Testis (tissue), 3 donors: ENCODE results near the gene NELL1. TPM values are rescaled to one million over a fixed set of nuclear protein-coding genes. Genes with fewer than 3 reads are reported as not detected.

Experiments
- DNase-seq: peaks from one replicate; pipeline ENCODE4 v3.0.0-alpha.2; 2019
- H3K27ac ChIP-seq, 2 donors: fragments of 200-600 bp; sonication (generic); one replicate each; pipeline ENCODE4 v1.5.1; 2019
- H3K27me3 ChIP-seq: fragments of 200-600 bp; sonication (generic); one replicate; pipeline ENCODE4 v1.5.1; 2019
- H3K36me3 ChIP-seq: fragments of 200-600 bp; sonication (generic); one replicate; pipeline ENCODE4 v1.5.1; 2017; ENCODE audit warnings: low read depth; ENCODE audit errors: missing control alignments
- H3K4me1 ChIP-seq: fragments of 200-600 bp; sonication (generic); one replicate; pipeline ENCODE4 v1.5.1; 2019
- H3K4me3 ChIP-seq, 2 donors: fragments of 200-600 bp; sonication (generic); one replicate each; pipeline ENCODE4 v1.5.1; 2017 to 2019
- H3K9me3 ChIP-seq: fragments of 200-600 bp; sonication (generic); one replicate; pipeline ENCODE4 v1.5.1; 2017
- POLR2A ChIP-seq: fragments of 450-650 bp; IDR thresholded peaks from one replicate; pipeline ENCODE4 v1.6.1; 2017; ENCODE audit warnings: antibody characterized with exemption, mild to moderate bottlenecking, moderate library complexity
- whole genome bisulfite sequencing, 2 donors: methylation state at CpG; one replicate each; pipeline ENCODE4 v1.1.5; 2018; 5-methylcytosine and 5-hydroxymethylcytosine counted together
- intact Hi-C: fragments of 100-400 bp; cut with DNase I; formaldehyde crosslinking; loops from one replicate; pipeline ENCODE4 v1.15.1; 2023; ENCODE audit warnings: low total_unique reads
- polyA plus RNA-seq: library from polyadenylated mRNA; stranded (reverse); fragments of 350-450 nt; fragmentation: Illumina TruSeq; extraction: RNeasy Lipid Tissue Mini Kit (QIAGEN cat#74804); gene quantifications from one replicate; pipeline ENCODE4 v1.2.3, GENCODE V29; 2014; ENCODE audit warnings: low read depth, low replicate concordance; ENCODE audit not compliant: insufficient read depth
- total RNA-seq, 2 donors: library from RNA; depleted of rRNA; stranded (reverse); fragments of >200 nt; gene quantifications; one replicate each; pipeline ENCODE4 v1.2.3, GENCODE V29; 2016
- TF ChIP-seq, protein P1 (sequence below), 3 experiments: fragments of 450-650 bp in 2 of 3; fragments of 200-600 bp in 1 of 3; sonication (generic) in 1 of 3; IDR thresholded peaks; one replicate each; pipeline ENCODE4 v1.5.1; 2016 to 2019; ENCODE audit warnings: antibody characterized with exemption in 3 of 3, mild to moderate bottlenecking in 2 of 3, moderate library complexity in 1 of 3

The NELL1 gene
- total and polyA plus RNA-seq, 3 donors from 2014 or later = 4.9 to 8.9 (median 7.0) TPM

DNA sequence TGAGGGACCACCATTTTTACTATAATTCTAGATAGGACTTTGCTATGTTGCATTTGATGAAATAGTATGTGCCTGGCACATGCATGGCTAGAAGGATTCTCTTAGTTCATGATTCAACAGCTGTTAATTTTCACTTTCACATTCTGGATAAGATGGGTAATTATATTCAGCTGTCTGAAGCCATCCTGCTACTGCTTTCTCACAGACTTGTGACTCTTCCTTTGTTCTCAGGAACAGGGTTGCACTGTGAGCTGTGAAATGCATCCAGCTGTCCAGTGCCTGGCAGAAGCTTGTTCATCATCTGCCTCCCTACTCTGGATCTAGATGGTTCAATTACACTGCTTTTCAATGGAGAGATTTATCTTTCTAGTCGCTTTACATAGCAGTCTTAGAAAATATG is 913.4 kb downstream of the NELL1 start:
- no peak for TF ChIP-seq POLR2A
- TF ChIP-seq, protein P1, sequence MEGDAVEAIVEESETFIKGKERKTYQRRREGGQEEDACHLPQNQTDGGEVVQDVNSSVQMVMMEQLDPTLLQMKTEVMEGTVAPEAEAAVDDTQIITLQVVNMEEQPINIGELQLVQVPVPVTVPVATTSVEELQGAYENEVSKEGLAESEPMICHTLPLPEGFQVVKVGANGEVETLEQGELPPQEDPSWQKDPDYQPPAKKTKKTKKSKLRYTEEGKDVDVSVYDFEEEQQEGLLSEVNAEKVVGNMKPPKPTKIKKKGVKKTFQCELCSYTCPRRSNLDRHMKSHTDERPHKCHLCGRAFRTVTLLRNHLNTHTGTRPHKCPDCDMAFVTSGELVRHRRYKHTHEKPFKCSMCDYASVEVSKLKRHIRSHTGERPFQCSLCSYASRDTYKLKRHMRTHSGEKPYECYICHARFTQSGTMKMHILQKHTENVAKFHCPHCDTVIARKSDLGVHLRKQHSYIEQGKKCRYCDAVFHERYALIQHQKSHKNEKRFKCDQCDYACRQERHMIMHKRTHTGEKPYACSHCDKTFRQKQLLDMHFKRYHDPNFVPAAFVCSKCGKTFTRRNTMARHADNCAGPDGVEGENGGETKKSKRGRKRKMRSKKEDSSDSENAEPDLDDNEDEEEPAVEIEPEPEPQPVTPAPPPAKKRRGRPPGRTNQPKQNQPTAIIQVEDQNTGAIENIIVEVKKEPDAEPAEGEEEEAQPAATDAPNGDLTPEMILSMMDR (IDR thresholded peaks at IDR 0.05) = no peak
- H3K27me3 ChIP-seq = no peaks in the 10 kb centered on the region
- H3K4me3 ChIP-seq = no peak overlapping the region
- no peak for DNase-seq
- WGBS, 2 donors = 69 to 72% methylated on average over 1 of the region's 1 CpG
- no peaks in the 10 kb centered on the region for H3K9me3 ChIP-seq
- no peak overlapping the region for H3K27ac ChIP-seq
- no peaks in the 10 kb centered on the region for H3K36me3 ChIP-seq
- H3K4me1 ChIP-seq = no peaks in the 10 kb centered on the region
- intact Hi-C loops = no loop called here

DNA sequence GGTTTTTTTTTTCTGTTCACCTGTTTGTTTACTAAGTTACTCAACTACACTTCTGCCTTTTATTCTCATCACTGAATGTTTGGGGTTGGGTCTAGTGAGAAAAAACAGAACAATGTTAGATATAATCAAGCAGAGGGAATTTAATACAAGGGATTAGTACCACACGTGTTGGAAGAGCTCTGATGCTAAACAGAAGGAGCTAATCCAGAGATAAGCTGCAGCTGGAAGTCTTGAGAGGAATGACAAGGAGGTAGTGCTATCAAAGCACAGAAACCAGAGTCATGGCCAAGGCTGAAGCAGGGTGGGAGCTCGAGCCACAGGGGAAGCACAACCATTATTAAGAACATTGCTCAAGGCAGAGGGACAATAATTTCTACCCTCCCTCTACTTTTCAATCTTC is 919.4 kb downstream of the NELL1 start:
- no peaks in the 10 kb centered on the region for H3K4me1 ChIP-seq
- no peak overlapping the region for H3K4me3 ChIP-seq
- 26 to 36% methylated on average over 2 of the region's 2 CpGs for WGBS, 2 donors
- no peak overlapping the region for H3K27ac ChIP-seq
- TF ChIP-seq POLR2A = no peak
- TF ChIP-seq, protein P1 (IDR thresholded peaks at IDR 0.05) = no peak
- H3K27me3 ChIP-seq = no peaks in the 10 kb centered on the region
- no peaks in the 10 kb centered on the region for H3K9me3 ChIP-seq
- H3K36me3 ChIP-seq = no peaks in the 10 kb centered on the region
- DNase-seq = no peak
- intact Hi-C loops = no loop called here

DNA sequence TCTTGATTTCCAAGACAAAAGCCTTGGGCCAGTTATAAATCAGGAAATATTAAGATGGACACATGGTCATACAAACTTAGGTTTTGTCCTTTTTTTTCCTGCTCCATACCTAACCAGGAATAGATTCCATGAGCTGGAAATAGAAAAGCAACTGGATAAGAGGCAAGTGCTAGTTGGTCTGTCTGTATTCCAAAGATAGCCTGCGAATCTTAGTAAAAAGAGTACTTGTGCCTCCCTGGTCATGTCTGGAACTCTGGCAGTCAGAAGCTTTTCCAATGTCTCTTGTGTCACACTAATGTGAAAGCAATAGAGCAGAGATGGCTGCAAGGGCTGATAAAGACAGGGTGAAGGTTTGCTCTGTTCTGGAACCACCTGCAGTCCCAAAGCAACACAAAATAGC is 933.3 kb downstream of the NELL1 start:
- Histone ChIP-seq H3K9me3 (no peaks in the 10 kb centered on the region), H3K36me3 (no peaks in the 10 kb centered on the region), H3K4me3 (no peak overlapping the region), H3K27me3 (no peaks in the 10 kb centered on the region), H3K4me1 (no peaks in the 10 kb centered on the region), H3K27ac (no peak overlapping the region)
- no peak for DNase-seq
- intact Hi-C loops = no loop called here
- WGBS, 2 donors = 81 to 93% methylated on average over 1 of the region's 1 CpG
- TF ChIP-seq, protein P1 (IDR thresholded peaks at IDR 0.05) = no peak
- TF ChIP-seq POLR2A = no peak

DNA sequence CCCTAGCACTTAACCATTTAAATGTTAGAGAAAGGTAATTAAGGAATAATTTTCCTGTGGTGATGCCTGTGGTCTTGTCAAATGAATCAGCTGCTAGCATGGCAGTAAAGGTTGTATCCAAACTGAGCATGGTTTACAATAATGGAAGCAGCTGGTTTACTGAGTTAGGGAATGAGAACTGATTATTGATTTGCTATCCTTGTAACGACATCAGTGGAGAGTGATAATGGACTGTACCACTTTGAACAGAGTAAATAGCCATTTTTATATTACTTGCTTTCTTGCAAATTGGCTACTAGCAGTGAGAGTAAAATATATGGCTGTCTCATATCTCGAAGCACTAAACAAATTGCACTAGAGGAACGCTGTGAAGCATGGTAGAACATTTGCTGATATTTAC is 934.5 kb downstream of the NELL1 start:
- H3K27me3 ChIP-seq = no peaks in the 10 kb centered on the region
- intact Hi-C loops = no loop called here
- no peaks in the 10 kb centered on the region for H3K4me1 ChIP-seq
- no peak for DNase-seq
- no peak for TF ChIP-seq POLR2A
- TF ChIP-seq, protein P1 (IDR thresholded peaks at IDR 0.05) = no peak
- no peaks in the 10 kb centered on the region for H3K9me3 ChIP-seq
- 59 to 67% methylated on average over 3 of the region's 3 CpGs for WGBS, 2 donors
- no peaks in the 10 kb centered on the region for H3K36me3 ChIP-seq
- no peak overlapping the region for H3K4me3 ChIP-seq
- no peak overlapping the region for H3K27ac ChIP-seq

DNA sequence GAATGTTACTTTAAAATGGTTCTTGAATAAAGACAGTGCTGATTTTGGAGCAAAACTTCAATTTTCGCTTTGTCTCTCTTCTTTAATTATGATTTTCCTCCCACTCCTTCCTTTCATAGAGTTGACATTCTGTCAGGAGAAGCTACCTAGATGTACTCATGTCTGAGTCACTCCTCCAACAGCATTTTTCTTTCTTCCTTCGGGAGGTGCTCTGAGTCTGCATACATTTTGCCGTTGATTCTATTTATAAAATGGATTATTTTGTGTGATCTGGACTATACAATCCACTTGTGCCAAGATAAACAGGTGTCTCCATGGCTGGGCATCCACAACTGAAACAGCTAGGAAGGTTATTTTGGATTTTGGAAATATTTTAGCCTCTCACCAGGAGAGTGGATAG is 935.2 kb downstream of the NELL1 start:
- Histone ChIP-seq H3K4me1 (no peaks in the 10 kb centered on the region), H3K36me3 (no peaks in the 10 kb centered on the region), H3K27me3 (no peaks in the 10 kb centered on the region), H3K27ac (no peak overlapping the region), H3K9me3 (no peaks in the 10 kb centered on the region), H3K4me3 (no peak overlapping the region)
- TF ChIP-seq, protein P1 (IDR thresholded peaks at IDR 0.05) = no peak
- TF ChIP-seq POLR2A = no peak
- 75 to 87% methylated on average over 3 of the region's 3 CpGs for WGBS, 2 donors
- DNase-seq = no peak
- intact Hi-C loops = no loop called here
